AG04450 (cell line): ENCODE data around the gene GLT8D1. TPM values are rescaled to one million over a fixed set of nuclear protein-coding genes. Genes with fewer than 3 reads are reported as not detected.

Source experiments
- CTCF ChIA-PET: fragments of 300-600, 350-600 bp; formaldehyde crosslinking; extraction: SDS; loops from one replicate; lab custom pipeline; 2022; ENCODE audit warnings: antibody characterized with exemption, inconsistent platforms; lab: Charles Lee
- POLR2A ChIA-PET: fragments of 350-600 bp; formaldehyde crosslinking; extraction: SDS; loops from one replicate; lab custom pipeline; 2021; ENCODE audit warnings: antibody characterized with exemption, inconsistent platforms; lab: Yijun Ruan, JAX
- DNase-seq: peaks from one replicate; pipeline ENCODE4 v3.0.0-alpha.2; 2011; ENCODE audit warnings: low read depth, low spot score
- H3K27ac ChIP-seq: one replicate; pipeline ENCODE4 v1.5.1; 2012; ENCODE audit warnings: low read depth, low read length, control low read depth
- H3K27me3 ChIP-seq: one replicate; pipeline ENCODE4 v1.6.0; 2012; ENCODE audit warnings: low read length; ENCODE audit not compliant: control insufficient read depth, insufficient read depth
- H3K4me3 ChIP-seq: 2 replicates; pipeline ENCODE4 v1.5.1; 2011; ENCODE audit warnings: mild to moderate bottlenecking, low read depth, low read length, control low read depth
- H3K9me3 ChIP-seq: 2 replicates; pipeline ENCODE4 v1.5.1; 2012; ENCODE audit warnings: low read length; ENCODE audit not compliant: control insufficient read depth, insufficient read depth
- CTCF ChIP-seq: IDR thresholded peaks from 2 replicates; pipeline ENCODE4 v1.5.1; 2011; ENCODE audit warnings: low read depth, low read length, control low read depth, inconsistent platforms
- polyA plus RNA-seq: library from polyadenylated mRNA; depleted of rRNA; stranded (reverse); fragments of >200 nt; gene quantifications from 2 replicates; pipeline ENCODE4 v1.2.3, GENCODE V29; 2011

The GLT8D1 gene
- polyA plus RNA-seq, 1 experiment: 147 TPM

GRCh38 chr3:52712291-52713212, 7.0 kb upstream of the GLT8D1 start:
- Histone ChIP-seq H3K9me3 (no peaks in the 10 kb centered on the region), H3K27ac (peak overlapping the region; percentile 11), H3K27me3 (no peaks in the 10 kb centered on the region), H3K4me3 (no peak overlapping the region)
- DNase-seq: no peak
- CTCF ChIA-PET: interaction anchor here (0.6 kb wide), 1 partner anchor 274 kb away, joined by 3 read pairs; no protein-coding TSS in a partner anchor
- POLR2A ChIA-PET: no interaction called here
- no peak for TF ChIP-seq CTCF

GRCh38 chr3:52710512-52710911, 4.9 kb upstream of the GLT8D1 start:
- no peaks in the 10 kb centered on the region for H3K9me3 ChIP-seq
- no peak for TF ChIP-seq CTCF
- no peak overlapping the region for H3K4me3 ChIP-seq
- CTCF ChIA-PET: interaction anchor here (1.2 kb wide), 1 partner anchor 33 kb away, joined by 3 read pairs; no protein-coding TSS in a partner anchor
- H3K27me3 ChIP-seq: no peaks in the 10 kb centered on the region
- H3K27ac ChIP-seq: no peak overlapping the region
- POLR2A ChIA-PET: no interaction called here
- no peak for DNase-seq

- no peak for TF ChIP-seq CTCF
- ChIA-PET CTCF (interaction anchor here (0.6 kb wide), 1 partner anchor 226 kb away, joined by 3 read pairs; no protein-coding TSS in a partner anchor), POLR2A (no interaction called here)
- Histone ChIP-seq H3K27me3 (no peaks in the 10 kb centered on the region), H3K27ac (no peak overlapping the region), H3K9me3 (no peaks in the 10 kb centered on the region), H3K4me3 (no peak overlapping the region; the same call in 1 of the 2 replicates)
- DNase-seq: no peak
Observed at GRCh38 chr3:52707585-52707984, 2.0 kb upstream of the GLT8D1 start.

- peak overlapping the region; percentile 98 for H3K4me3 ChIP-seq
- no peak for DNase-seq
- no peak for TF ChIP-seq CTCF
- H3K27me3 ChIP-seq: no peaks in the 10 kb centered on the region
- ChIA-PET POLR2A (interaction anchor here (0.6 to 1.3 kb wide), 7 partner anchors 16 to 341 kb away, joined by 3 to 4 read pairs (median 4); partner anchors contain the start of genes GNL3, NEK4, PBRM1 and SFMBT1), CTCF (no interaction called here)
- peak overlapping the region; percentile 77 for H3K27ac ChIP-seq
- H3K9me3 ChIP-seq: no peaks in the 10 kb centered on the region
Observed at GRCh38 chr3:52705438-52705687, 228 bp downstream of the GLT8D1 start.
